ENCODE measurements around the gene NEDD9.

The NEDD9 gene

DNA sequence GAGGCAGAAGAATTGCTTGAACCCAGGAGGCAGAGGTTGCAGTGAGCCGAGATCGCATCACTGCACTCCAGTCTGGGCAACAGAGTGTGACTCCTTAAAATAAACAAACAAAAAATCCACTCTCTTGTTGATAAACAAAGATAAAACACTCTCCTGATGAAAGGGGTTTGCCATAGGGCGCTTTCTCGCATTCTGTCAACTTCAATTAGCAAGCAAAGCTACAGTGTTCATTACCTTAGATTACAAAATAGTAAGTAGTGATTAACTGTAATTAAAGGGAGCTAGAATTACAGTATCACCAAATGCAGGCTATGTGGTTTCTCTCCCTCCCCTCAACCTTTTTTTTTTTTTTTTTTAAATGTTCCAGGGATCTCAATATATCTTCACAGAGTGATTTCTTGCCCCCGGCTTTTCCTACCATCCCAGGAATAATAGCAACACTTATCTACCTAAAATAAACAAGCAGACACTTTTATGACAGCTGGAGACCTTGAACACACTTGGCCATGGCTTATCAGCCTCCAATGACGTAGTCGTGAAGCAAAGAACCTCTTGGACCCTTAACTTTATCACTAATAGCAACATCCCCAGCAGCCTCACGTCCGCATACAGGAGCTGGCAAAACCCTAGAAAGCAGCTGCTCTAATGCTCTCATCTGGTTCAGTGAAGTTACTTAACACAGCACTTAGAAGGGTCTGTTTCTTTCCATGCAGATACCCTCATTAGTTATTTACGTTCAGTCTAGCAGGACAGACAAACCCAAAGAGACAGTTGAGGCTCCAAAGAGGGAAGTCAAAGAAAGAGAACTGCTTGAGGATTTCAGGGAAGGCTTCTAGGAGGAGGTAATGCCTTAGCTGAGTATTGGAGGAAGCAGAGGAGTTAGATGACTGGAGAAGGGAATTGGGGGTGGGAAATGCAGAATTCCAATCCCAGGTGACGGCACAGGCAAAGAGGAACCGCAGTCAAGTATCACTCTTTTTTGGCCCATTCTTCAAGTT lies 37.9 kb upstream of the NEDD9 start (continued):
- TF ChIP-seq, protein P1, sequence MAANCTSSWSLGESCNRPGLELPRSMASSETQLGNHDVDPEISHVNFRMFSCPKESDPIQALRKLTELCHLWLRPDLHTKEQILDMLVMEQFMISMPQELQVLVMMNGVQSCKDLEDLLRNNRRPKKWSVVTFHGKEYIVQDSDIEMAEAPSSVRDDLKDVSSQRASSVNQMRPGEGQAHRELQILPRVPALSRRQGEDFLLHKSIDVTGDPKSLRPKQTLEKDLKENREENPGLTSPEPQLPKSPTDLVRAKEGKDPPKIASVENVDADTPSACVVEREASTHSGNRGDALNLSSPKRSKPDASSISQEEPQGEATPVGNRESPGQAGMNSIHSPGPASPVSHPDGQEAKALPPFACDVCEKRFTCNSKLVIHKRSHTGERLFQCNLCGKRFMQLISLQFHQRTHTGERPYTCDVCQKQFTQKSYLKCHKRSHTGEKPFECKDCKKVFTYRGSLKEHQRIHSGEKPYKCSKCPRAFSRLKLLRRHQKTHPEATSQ (tag by site-specific recombination; IDR thresholded peaks at IDR 0.05) = 0 out of 2 replicates have a peak, but pooled peaks have one; percentile 77
- peak; percentile 91 for TF ChIP-seq ZNF121 (tag by site-specific recombination; IDR thresholded peaks at IDR 0.05)
- TF ChIP-seq, protein P2, sequence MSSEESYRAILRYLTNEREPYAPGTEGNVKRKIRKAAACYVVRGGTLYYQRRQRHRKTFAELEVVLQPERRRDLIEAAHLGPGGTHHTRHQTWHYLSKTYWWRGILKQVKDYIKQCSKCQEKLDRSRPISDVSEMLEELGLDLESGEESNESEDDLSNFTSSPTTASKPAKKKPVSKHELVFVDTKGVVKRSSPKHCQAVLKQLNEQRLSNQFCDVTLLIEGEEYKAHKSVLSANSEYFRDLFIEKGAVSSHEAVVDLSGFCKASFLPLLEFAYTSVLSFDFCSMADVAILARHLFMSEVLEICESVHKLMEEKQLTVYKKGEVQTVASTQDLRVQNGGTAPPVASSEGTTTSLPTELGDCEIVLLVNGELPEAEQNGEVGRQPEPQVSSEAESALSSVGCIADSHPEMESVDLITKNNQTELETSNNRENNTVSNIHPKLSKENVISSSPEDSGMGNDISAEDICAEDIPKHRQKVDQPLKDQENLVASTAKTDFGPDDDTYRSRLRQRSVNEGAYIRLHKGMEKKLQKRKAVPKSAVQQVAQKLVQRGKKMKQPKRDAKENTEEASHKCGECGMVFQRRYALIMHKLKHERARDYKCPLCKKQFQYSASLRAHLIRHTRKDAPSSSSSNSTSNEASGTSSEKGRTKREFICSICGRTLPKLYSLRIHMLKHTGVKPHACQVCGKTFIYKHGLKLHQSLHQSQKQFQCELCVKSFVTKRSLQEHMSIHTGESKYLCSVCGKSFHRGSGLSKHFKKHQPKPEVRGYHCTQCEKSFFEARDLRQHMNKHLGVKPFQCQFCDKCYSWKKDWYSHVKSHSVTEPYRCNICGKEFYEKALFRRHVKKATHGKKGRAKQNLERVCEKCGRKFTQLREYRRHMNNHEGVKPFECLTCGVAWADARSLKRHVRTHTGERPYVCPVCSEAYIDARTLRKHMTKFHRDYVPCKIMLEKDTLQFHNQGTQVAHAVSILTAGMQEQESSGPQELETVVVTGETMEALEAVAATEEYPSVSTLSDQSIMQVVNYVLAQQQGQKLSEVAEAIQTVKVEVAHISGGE (tag by site-specific recombination; conservative IDR thresholded peaks at IDR 0.05; ENCODE audit: low read depth) = no peak
- TF ChIP-seq ZNF221 (tag by site-specific recombination; IDR thresholded peaks at IDR 0.05; ENCODE audit: borderline replicate concordance) = no peak
- no peak for TF ChIP-seq ZNF211 (tag by site-specific recombination; IDR thresholded peaks at IDR 0.05; ENCODE audit: low read depth)
- TF ChIP-seq, protein P3, sequence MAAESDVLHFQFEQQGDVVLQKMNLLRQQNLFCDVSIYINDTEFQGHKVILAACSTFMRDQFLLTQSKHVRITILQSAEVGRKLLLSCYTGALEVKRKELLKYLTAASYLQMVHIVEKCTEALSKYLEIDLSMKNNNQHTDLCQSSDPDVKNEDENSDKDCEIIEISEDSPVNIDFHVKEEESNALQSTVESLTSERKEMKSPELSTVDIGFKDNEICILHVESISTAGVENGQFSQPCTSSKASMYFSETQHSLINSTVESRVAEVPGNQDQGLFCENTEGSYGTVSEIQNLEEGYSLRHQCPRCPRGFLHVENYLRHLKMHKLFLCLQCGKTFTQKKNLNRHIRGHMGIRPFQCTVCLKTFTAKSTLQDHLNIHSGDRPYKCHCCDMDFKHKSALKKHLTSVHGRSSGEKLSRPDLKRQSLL (tag by site-specific recombination; IDR thresholded peaks at IDR 0.05) = no peak
- TF ChIP-seq HOXA7 (CRISPR knock-in tag; IDR thresholded peaks at IDR 0.05; ENCODE audit: borderline replicate concordance) = no peak
- TF ChIP-seq ZNF701 (tag by site-specific recombination; IDR thresholded peaks at IDR 0.05) = no peak
- TF ChIP-seq, protein P4, sequence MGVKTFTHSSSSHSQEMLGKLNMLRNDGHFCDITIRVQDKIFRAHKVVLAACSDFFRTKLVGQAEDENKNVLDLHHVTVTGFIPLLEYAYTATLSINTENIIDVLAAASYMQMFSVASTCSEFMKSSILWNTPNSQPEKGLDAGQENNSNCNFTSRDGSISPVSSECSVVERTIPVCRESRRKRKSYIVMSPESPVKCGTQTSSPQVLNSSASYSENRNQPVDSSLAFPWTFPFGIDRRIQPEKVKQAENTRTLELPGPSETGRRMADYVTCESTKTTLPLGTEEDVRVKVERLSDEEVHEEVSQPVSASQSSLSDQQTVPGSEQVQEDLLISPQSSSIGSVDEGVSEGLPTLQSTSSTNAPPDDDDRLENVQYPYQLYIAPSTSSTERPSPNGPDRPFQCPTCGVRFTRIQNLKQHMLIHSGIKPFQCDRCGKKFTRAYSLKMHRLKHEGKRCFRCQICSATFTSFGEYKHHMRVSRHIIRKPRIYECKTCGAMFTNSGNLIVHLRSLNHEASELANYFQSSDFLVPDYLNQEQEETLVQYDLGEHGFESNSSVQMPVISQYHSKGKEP (tag by site-specific recombination; IDR thresholded peaks at IDR 0.05) = peak; percentile 78; the same call in 1 of the 2 replicates
- TF ChIP-seq ZNF76 (tag by site-specific recombination; IDR thresholded peaks at IDR 0.05; ENCODE audit: borderline replicate concordance, low read depth) = no peak; the same call in 1 of the 2 replicates
- TF ChIP-seq ZNF354C (tag by site-specific recombination; IDR thresholded peaks at IDR 0.05; ENCODE audit: borderline replicate concordance, low read depth) = no peak
- no peak for TF ChIP-seq ZNF350 (tag by site-specific recombination; IDR thresholded peaks at IDR 0.05)
- TF ChIP-seq ZNF776 (tag by site-specific recombination; IDR thresholded peaks at IDR 0.05; ENCODE audit: borderline replicate concordance) = no peak
- peak; percentile 84 for TF ChIP-seq SCRT2 (tag by site-specific recombination; IDR thresholded peaks at IDR 0.05)
- peak; percentile 84; the same call in 1 of the 2 replicates for TF ChIP-seq ZNF184 (tag by site-specific recombination; IDR thresholded peaks at IDR 0.05)
- TF ChIP-seq ZNF600 (tag by site-specific recombination; IDR thresholded peaks at IDR 0.05) = peak; percentile 47; the same call in 1 of the 2 replicates
- TF ChIP-seq ZNF426 (tag by site-specific recombination; IDR thresholded peaks at IDR 0.05) = no peak
- no peak for TF ChIP-seq ZNF677 (tag by site-specific recombination; IDR thresholded peaks at IDR 0.05)
- TF ChIP-seq HOXC10 (CRISPR knock-in tag; IDR thresholded peaks at IDR 0.05) = no peak
- no peak for TF ChIP-seq ZNF248 (tag by site-specific recombination; IDR thresholded peaks at IDR 0.05)
- TF ChIP-seq RBAK (tag by site-specific recombination; IDR thresholded peaks at IDR 0.05) = no peak
- TF ChIP-seq ZNF626 (tag by site-specific recombination; IDR thresholded peaks at IDR 0.05) = no peak
- 0 out of 2 replicates have a peak, but pooled peaks have one; percentile 10 for TF ChIP-seq ZNF341 (tag by site-specific recombination; IDR thresholded peaks at IDR 0.05; ENCODE audit: low read depth)
- TF ChIP-seq, protein P5, sequence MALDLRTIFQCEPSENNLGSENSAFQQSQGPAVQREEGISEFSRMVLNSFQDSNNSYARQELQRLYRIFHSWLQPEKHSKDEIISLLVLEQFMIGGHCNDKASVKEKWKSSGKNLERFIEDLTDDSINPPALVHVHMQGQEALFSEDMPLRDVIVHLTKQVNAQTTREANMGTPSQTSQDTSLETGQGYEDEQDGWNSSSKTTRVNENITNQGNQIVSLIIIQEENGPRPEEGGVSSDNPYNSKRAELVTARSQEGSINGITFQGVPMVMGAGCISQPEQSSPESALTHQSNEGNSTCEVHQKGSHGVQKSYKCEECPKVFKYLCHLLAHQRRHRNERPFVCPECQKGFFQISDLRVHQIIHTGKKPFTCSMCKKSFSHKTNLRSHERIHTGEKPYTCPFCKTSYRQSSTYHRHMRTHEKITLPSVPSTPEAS (tag by site-specific recombination; IDR thresholded peaks at IDR 0.05) = peak; percentile 34; the same call in 1 of the 2 replicates
- peak; percentile 62; the same call in 1 of the 2 replicates for TF ChIP-seq KLF1 (tag by site-specific recombination; IDR thresholded peaks at IDR 0.05)
- TF ChIP-seq, protein P6, sequence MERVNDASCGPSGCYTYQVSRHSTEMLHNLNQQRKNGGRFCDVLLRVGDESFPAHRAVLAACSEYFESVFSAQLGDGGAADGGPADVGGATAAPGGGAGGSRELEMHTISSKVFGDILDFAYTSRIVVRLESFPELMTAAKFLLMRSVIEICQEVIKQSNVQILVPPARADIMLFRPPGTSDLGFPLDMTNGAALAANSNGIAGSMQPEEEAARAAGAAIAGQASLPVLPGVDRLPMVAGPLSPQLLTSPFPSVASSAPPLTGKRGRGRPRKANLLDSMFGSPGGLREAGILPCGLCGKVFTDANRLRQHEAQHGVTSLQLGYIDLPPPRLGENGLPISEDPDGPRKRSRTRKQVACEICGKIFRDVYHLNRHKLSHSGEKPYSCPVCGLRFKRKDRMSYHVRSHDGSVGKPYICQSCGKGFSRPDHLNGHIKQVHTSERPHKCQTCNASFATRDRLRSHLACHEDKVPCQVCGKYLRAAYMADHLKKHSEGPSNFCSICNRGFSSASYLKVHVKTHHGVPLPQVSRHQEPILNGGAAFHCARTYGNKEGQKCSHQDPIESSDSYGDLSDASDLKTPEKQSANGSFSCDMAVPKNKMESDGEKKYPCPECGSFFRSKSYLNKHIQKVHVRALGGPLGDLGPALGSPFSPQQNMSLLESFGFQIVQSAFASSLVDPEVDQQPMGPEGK (tag by site-specific recombination; IDR thresholded peaks at IDR 0.05) = peak; percentile 85
- TF ChIP-seq ZXDB (tag by site-specific recombination; IDR thresholded peaks at IDR 0.05) = peak; percentile 99
- peak; percentile 94 for TF ChIP-seq ZBTB21 (tag by site-specific recombination; IDR thresholded peaks at IDR 0.05)
